Tibial nerve (tissue), 4 donors: ENCODE results near the gene PFKFB1. TPM values are rescaled to one million over a fixed set of nuclear protein-coding genes. Genes with fewer than 3 reads are reported as not detected.

Experiments
- DNase-seq, 2 donors: peaks; one replicate each; pipeline ENCODE4 v3.0.0-alpha.2; 2019; ENCODE audit warnings: low spot score in 2 of 2
- H3K27ac ChIP-seq, 4 donors: fragments of 200-600 bp; sonication (generic) in 3 of 4; one replicate each; pipeline ENCODE4 v1.5.1; 2017 to 2019; ENCODE audit warnings: mild to moderate bottlenecking in 1 of 4
- H3K27me3 ChIP-seq, 2 donors: fragments of 200-600 bp; sonication (generic) in 1 of 2; one replicate each; pipeline versions ENCODE4 v1.5.1 to v1.6.0; 2017 to 2019
- H3K36me3 ChIP-seq, 3 donors: fragments of 200-600 bp; sonication (generic); one replicate each; pipeline ENCODE4 v1.5.1; 2018 to 2019
- H3K4me1 ChIP-seq, 4 donors: fragments of 200-600 bp; sonication (generic) in 3 of 4; one replicate each; pipeline ENCODE4 v1.5.1; 2017 to 2019
- H3K4me3 ChIP-seq, 4 donors: fragments of 200-600 bp; sonication (generic) in 3 of 4; one replicate each; pipeline ENCODE4 v1.5.1; 2017 to 2019; ENCODE audit warnings: mild to moderate bottlenecking in 1 of 4, moderate library complexity in 1 of 4
- H3K9me3 ChIP-seq, 4 donors: fragments of 200-600 bp; sonication (generic) in 3 of 4; one replicate each; pipeline ENCODE4 v1.5.1; 2017 to 2019
- CTCF ChIP-seq, 5 experiments: fragments of 200-600 bp in 3 of 5; fragments of 450-650 bp in 2 of 5; sonication (generic) in 3 of 5; IDR thresholded peaks; one replicate each; pipeline ENCODE4 v1.5.1; 2016 to 2019; ENCODE audit warnings: antibody characterized with exemption in 5 of 5, mild to moderate bottlenecking in 3 of 5, moderate library complexity in 2 of 5
- EP300 ChIP-seq, 2 donors: sonication (generic); formaldehyde crosslinking; IDR thresholded peaks; one replicate each; pipeline ENCODE4 v1.6.1; 2017; ENCODE audit warnings: antibody characterized with exemption in 2 of 2, mild to moderate bottlenecking in 1 of 2
- POLR2A ChIP-seq, 2 donors: fragments of 450-650 bp; IDR thresholded peaks; one replicate each; pipeline ENCODE4 v1.6.1; 2017; ENCODE audit warnings: antibody characterized with exemption in 2 of 2, mild to moderate bottlenecking in 2 of 2, moderate library complexity in 2 of 2
- WGBS, 2 donors: methylation state at CpG; one replicate each; pipeline ENCODE4 v1.1.5; 2018; 5-methylcytosine and 5-hydroxymethylcytosine counted together
- total RNA-seq, 4 donors: library from RNA; depleted of rRNA; stranded (reverse); fragments of >200 nt; gene quantifications; one replicate each; pipeline ENCODE4 v1.1.0, GENCODE V29; 2016

Gene PFKFB1
- total RNA-seq: 1 to 10 TPM; 1.8 to 9.2 (median 3.7) TPM

- 60 to 88% methylated on average over 2 of the region's 2 CpGs for WGBS, 2 donors
- DNase-seq: no peak
- Histone ChIP-seq H3K36me3 (no peaks in the 10 kb centered on the region), H3K4me3 (no peak within 1 kb of the TSS), H3K27ac (no peak within 1 kb of the TSS), H3K27me3 (peaks cover 0 to 4% of the 10 kb centered on the region in 2 donors), H3K4me1 (no peaks in the 10 kb centered on the region), H3K9me3 (no peaks in the 10 kb centered on the region)
- TF ChIP-seq CTCF (IDR thresholded peaks at IDR 0.05): no peak
- TF ChIP-seq EP300 (IDR thresholded peaks at IDR 0.05): no peak
- TF ChIP-seq POLR2A (IDR thresholded peaks at IDR 0.05): no peak
Observed at GRCh38 chrX:54994099-54994498, at the start of gene PFKFB1. PFKFB1 (minus strand) TSS chrX:54994188; CDS start chrX:54994007, 181 bp downstream.

GRCh38 chrX:55041514-55041913, 47.5 kb upstream of the PFKFB1 start:
- DNase-seq: no peak
- Histone ChIP-seq H3K27me3 (no peaks in the 10 kb centered on the region), H3K27ac (no peak overlapping the region), H3K4me3 (no peak overlapping the region), H3K9me3 (no peaks in the 10 kb centered on the region), H3K36me3 (no peaks in the 10 kb centered on the region), H3K4me1 (no peaks in the 10 kb centered on the region)
- WGBS, 2 donors: 95 to 96% methylated on average over 6 of the region's 6 CpGs
- TF ChIP-seq CTCF (IDR thresholded peaks at IDR 0.05): no peak
- no peak for TF ChIP-seq EP300 (IDR thresholded peaks at IDR 0.05)
- no peak for TF ChIP-seq POLR2A (IDR thresholded peaks at IDR 0.05)

DNA sequence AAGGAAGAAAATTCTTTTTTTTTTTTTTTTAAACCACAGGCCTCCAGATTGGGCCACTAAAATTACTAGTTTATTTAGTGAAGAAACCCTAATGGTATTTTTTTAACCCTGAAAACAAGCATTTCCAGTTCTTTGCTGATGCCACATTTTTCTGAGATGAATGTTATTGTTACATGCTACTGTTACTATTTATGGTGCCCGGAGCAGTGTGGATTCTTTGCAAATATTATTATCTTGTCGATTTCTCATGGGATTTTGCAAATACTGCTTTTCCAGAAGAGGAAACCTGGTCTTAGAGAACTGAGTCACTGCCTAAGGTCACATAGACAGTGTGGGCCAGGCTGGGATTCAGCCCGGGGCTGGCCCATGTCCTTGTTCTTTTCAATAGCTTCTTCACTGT, 45.5 kb upstream of the PFKFB1 start:
- WGBS, 2 donors: 66 to 69% methylated on average over 3 of the region's 3 CpGs
- Histone ChIP-seq H3K4me1 (no peaks in the 10 kb centered on the region), H3K4me3 (no peak overlapping the region), H3K9me3 (no peaks in the 10 kb centered on the region), H3K36me3 (no peaks in the 10 kb centered on the region), H3K27ac (no peak overlapping the region), H3K27me3 (no peaks in the 10 kb centered on the region)
- TF ChIP-seq EP300 (IDR thresholded peaks at IDR 0.05): no peak
- no peak for TF ChIP-seq CTCF (IDR thresholded peaks at IDR 0.05)
- TF ChIP-seq POLR2A (IDR thresholded peaks at IDR 0.05): no peak
- DNase-seq: no peak

- H3K27me3 ChIP-seq: no peaks in the 10 kb centered on the region
- 46 to 56% methylated on average over 2 of the region's 2 CpGs for WGBS, 2 donors
- no peak for TF ChIP-seq POLR2A (IDR thresholded peaks at IDR 0.05)
- no peak for TF ChIP-seq EP300 (IDR thresholded peaks at IDR 0.05)
- no peak for TF ChIP-seq CTCF (IDR thresholded peaks at IDR 0.05)
- no peak overlapping the region for H3K27ac ChIP-seq
- DNase-seq: no peak
- no peaks in the 10 kb centered on the region for H3K4me1 ChIP-seq
- H3K36me3 ChIP-seq: no peaks in the 10 kb centered on the region
- no peaks in the 10 kb centered on the region for H3K9me3 ChIP-seq
- H3K4me3 ChIP-seq: no peak overlapping the region
Observed at GRCh38 chrX:55033429-55033828, 39.4 kb upstream of the PFKFB1 start.

- Histone ChIP-seq H3K36me3 (no peaks in the 10 kb centered on the region), H3K4me1 (no peaks in the 10 kb centered on the region), H3K9me3 (no peaks in the 10 kb centered on the region), H3K27ac (no peak within 1 kb of the TSS), H3K27me3 (no peaks in the 10 kb centered on the region), H3K4me3 (no peak within 1 kb of the TSS)
- DNase-seq: no peak
- TF ChIP-seq POLR2A (IDR thresholded peaks at IDR 0.05): no peak
- TF ChIP-seq CTCF (IDR thresholded peaks at IDR 0.05): no peak
- WGBS, 2 donors: 55 to 64% methylated on average over 6 to 7 of the region's 7 CpGs
Observed at GRCh38 chrX:55030271-55031205, 36.5 kb upstream of the PFKFB1 start, which contains the start of gene ALAS2. ALAS2 (minus strand) TSS chrX:55030977; CDS start chrX:55026000, 4,977 bp downstream.
